Activated naive CD4-positive, alpha-beta T cell treated with anti-CD3 and anti-CD28 coated beads, Interleukin-2, amount 50 U/mL, for 24 hours (primary cell): ENCODE measurements around the gene IRF3.

Experiments
- H3K27ac Mint-ChIP-seq: one replicate; pipeline ENCODE4 v1.8.0; 2021; ENCODE audit warnings: mild to moderate bottlenecking, mixed read lengths
- H3K27me3 Mint-ChIP-seq: one replicate; pipeline ENCODE4 v1.8.0; 2021; ENCODE audit warnings: mixed read lengths
- H3K36me3 Mint-ChIP-seq: one replicate; pipeline ENCODE4 v1.8.0; 2021; ENCODE audit warnings: mixed read lengths
- H3K4me1 Mint-ChIP-seq: one replicate; pipeline ENCODE4 v1.8.0; 2021; ENCODE audit warnings: mixed read lengths
- H3K4me3 Mint-ChIP-seq: one replicate; pipeline ENCODE4 v1.8.0; 2021; ENCODE audit warnings: mild to moderate bottlenecking, mixed read lengths
- H3K9me3 Mint-ChIP-seq: one replicate; pipeline ENCODE4 v1.8.0; 2021; ENCODE audit warnings: mixed read lengths

Gene IRF3

GRCh38 chr19:49690079-49690655 lies 24.5 kb upstream of the IRF3 start:
- Mint-ChIP-seq H3K27me3 (peaks cover 6% of the 10 kb centered on the region), H3K36me3 (peaks cover 8% of the 10 kb centered on the region), H3K4me3 (peak overlapping the region; percentile 82), H3K27ac (peak overlapping the region; percentile 89), H3K4me1 (peaks cover 28% of the 10 kb centered on the region), H3K9me3 (no peaks in the 10 kb centered on the region)

GRCh38 chr19:49689133-49690078 lies 23.7 kb upstream of the IRF3 start, which contains the start of gene ADM5:
TSS of gene ADM5 (plus strand) at chr19:49689594. CDS start at chr19:49689838, 244 bp downstream.
- Mint-ChIP-seq H3K4me1 (peaks cover 28% of the 10 kb centered on the region), H3K36me3 (peaks cover 8% of the 10 kb centered on the region), H3K27ac (peak within 1 kb of the TSS; percentile 89), H3K4me3 (peak within 1 kb of the TSS; percentile 82), H3K27me3 (peaks cover 6% of the 10 kb centered on the region), H3K9me3 (no peaks in the 10 kb centered on the region)

- H3K9me3 Mint-ChIP-seq: no peaks in the 10 kb centered on the region
- H3K27me3 Mint-ChIP-seq: peaks cover 6% of the 10 kb centered on the region
- no peak overlapping the region for H3K4me3 Mint-ChIP-seq
- H3K4me1 Mint-ChIP-seq: peaks cover 32% of the 10 kb centered on the region
- peaks cover 11% of the 10 kb centered on the region for H3K36me3 Mint-ChIP-seq
- peak overlapping the region; percentile 59 for H3K27ac Mint-ChIP-seq
Measured at GRCh38 chr19:49688531-49689132, 23.0 kb upstream of the IRF3 start.

GRCh38 chr19:49687566-49688316 lies 22.1 kb upstream of the IRF3 start:
- Mint-ChIP-seq H3K36me3 (peaks cover 11% of the 10 kb centered on the region), H3K9me3 (no peaks in the 10 kb centered on the region), H3K27me3 (peaks cover 6% of the 10 kb centered on the region), H3K4me3 (no peak overlapping the region), H3K27ac (no peak overlapping the region), H3K4me1 (peaks cover 32% of the 10 kb centered on the region)

- peaks cover 32% of the 10 kb centered on the region for H3K4me1 Mint-ChIP-seq
- peaks cover 11% of the 10 kb centered on the region for H3K36me3 Mint-ChIP-seq
- no peaks in the 10 kb centered on the region for H3K9me3 Mint-ChIP-seq
- peaks cover 4% of the 10 kb centered on the region for H3K27me3 Mint-ChIP-seq
- no peak overlapping the region for H3K27ac Mint-ChIP-seq
- no peak overlapping the region for H3K4me3 Mint-ChIP-seq
Measured at GRCh38 chr19:49687150-49687549, 21.5 kb upstream of the IRF3 start.

- Mint-ChIP-seq H3K36me3 (peaks cover 11% of the 10 kb centered on the region), H3K4me1 (peaks cover 32% of the 10 kb centered on the region)
Measured at GRCh38 chr19:49686503-49687088, 20.9 kb upstream of the IRF3 start.

GRCh38 chr19:49685845-49686332 lies 20.2 kb upstream of the IRF3 start:
- H3K9me3 Mint-ChIP-seq: no peaks in the 10 kb centered on the region
- H3K27ac Mint-ChIP-seq: peak overlapping the region; percentile 74
- peaks cover 28% of the 10 kb centered on the region for H3K4me1 Mint-ChIP-seq
- no peak overlapping the region for H3K4me3 Mint-ChIP-seq
- H3K27me3 Mint-ChIP-seq: peaks cover 3% of the 10 kb centered on the region
- peaks cover 11% of the 10 kb centered on the region for H3K36me3 Mint-ChIP-seq

More at GRCh38 chr19:49686503-49687088, 20.9 kb upstream of the IRF3 start:
- no peaks in the 10 kb centered on the region for H3K9me3 Mint-ChIP-seq
- H3K27me3 Mint-ChIP-seq: peaks cover 4% of the 10 kb centered on the region
- no peak overlapping the region for H3K4me3 Mint-ChIP-seq
- no peak overlapping the region for H3K27ac Mint-ChIP-seq

GRCh38 chr19:49684983-49685553 lies 19.4 kb upstream of the IRF3 start:
- no peaks in the 10 kb centered on the region for H3K27me3 Mint-ChIP-seq
- H3K9me3 Mint-ChIP-seq: no peaks in the 10 kb centered on the region
- H3K36me3 Mint-ChIP-seq: peaks cover 11% of the 10 kb centered on the region
- peaks cover 26% of the 10 kb centered on the region for H3K4me1 Mint-ChIP-seq
- H3K4me3 Mint-ChIP-seq: no peak overlapping the region
- no peak overlapping the region for H3K27ac Mint-ChIP-seq

GRCh38 chr19:49684251-49684982 lies 18.8 kb upstream of the IRF3 start:
- peak overlapping the region; percentile 77 for H3K27ac Mint-ChIP-seq
- peaks cover 11% of the 10 kb centered on the region for H3K36me3 Mint-ChIP-seq
- no peaks in the 10 kb centered on the region for H3K9me3 Mint-ChIP-seq
- no peak overlapping the region for H3K4me3 Mint-ChIP-seq
- peaks cover 26% of the 10 kb centered on the region for H3K4me1 Mint-ChIP-seq
- no peaks in the 10 kb centered on the region for H3K27me3 Mint-ChIP-seq

GRCh38 chr19:49683814-49684250 lies 18.2 kb upstream of the IRF3 start:
- peaks cover 21% of the 10 kb centered on the region for H3K4me1 Mint-ChIP-seq
- H3K9me3 Mint-ChIP-seq: no peaks in the 10 kb centered on the region
- peaks cover 11% of the 10 kb centered on the region for H3K36me3 Mint-ChIP-seq
- no peaks in the 10 kb centered on the region for H3K27me3 Mint-ChIP-seq
- H3K4me3 Mint-ChIP-seq: no peak overlapping the region
- H3K27ac Mint-ChIP-seq: peak overlapping the region; percentile 77

GRCh38 chr19:49682274-49682673 lies 16.6 kb upstream of the IRF3 start:
- Mint-ChIP-seq H3K9me3 (no peaks in the 10 kb centered on the region), H3K27me3 (no peaks in the 10 kb centered on the region), H3K27ac (no peak overlapping the region), H3K4me1 (peaks cover 17% of the 10 kb centered on the region), H3K36me3 (peaks cover 9% of the 10 kb centered on the region), H3K4me3 (no peak overlapping the region)

GRCh38 chr19:49681830-49682229 lies 16.2 kb upstream of the IRF3 start:
- no peaks in the 10 kb centered on the region for H3K9me3 Mint-ChIP-seq
- H3K4me1 Mint-ChIP-seq: peaks cover 17% of the 10 kb centered on the region
- peaks cover 9% of the 10 kb centered on the region for H3K36me3 Mint-ChIP-seq
- H3K27me3 Mint-ChIP-seq: no peaks in the 10 kb centered on the region
- H3K27ac Mint-ChIP-seq: no peak overlapping the region
- no peak overlapping the region for H3K4me3 Mint-ChIP-seq

- Mint-ChIP-seq H3K27me3 (no peaks in the 10 kb centered on the region), H3K4me1 (peaks cover 27% of the 10 kb centered on the region), H3K4me3 (peak overlapping the region; percentile 70), H3K27ac (peak overlapping the region; percentile 76), H3K9me3 (no peaks in the 10 kb centered on the region), H3K36me3 (peaks cover 7% of the 10 kb centered on the region)
Measured at GRCh38 chr19:49680421-49681351, 15.0 kb upstream of the IRF3 start.
